Measurements from ENCODE around the gene FHL1. TPM values are rescaled to one million over a fixed set of nuclear protein-coding genes. Genes with fewer than 3 reads are reported as not detected.
A peak's percentile ranks its signal among the peaks of the same experiment; 100 is the strongest.

FHL1 gene
- total and polyA plus RNA-seq, 9 donors, result 62.0 to 508 (median 98.5) TPM

- Histone ChIP-seq H3K4me1 (ENCODE audit: insufficient read depth) (no peaks in the 10 kb centered on the region), H3K27me3 (no peaks in the 10 kb centered on the region), H3K27ac (peak within 1 kb of the TSS; percentile 77 to 88), H3K4me3 (peak within 1 kb of the TSS; percentile 82), H3K9me3 (no peaks in the 10 kb centered on the region), H3K36me3 (no peaks in the 10 kb centered on the region)
- TF ChIP-seq CTCF (IDR thresholded peaks at IDR 0.05), result no peak
- WGBS, 3 donors, result 26 to 31% (median 31%) methylated on average over 17 to 73 of the region's 73 CpGs
- peak; percentile 52 to 71 (median 64) for DNase-seq
- intact Hi-C loops (cut with DNase I), result no loop called here
These were observed 104.0 kb downstream of the FHL1 start, which contains the start of gene MAP7D3 for GRCh38 chrX:136251041-136251991. MAP7D3 (minus strand) TSS chrX:136251400; CDS start chrX:136251358, 42 bp downstream.

GRCh38 chrX:136255541-136255940 is 108.2 kb downstream of the FHL1 start:
- DNase-seq, result peak in 1 of 5 donors; percentile 41
- whole genome bisulfite sequencing, 3 donors, result 24 to 32% (median 25%) methylated on average over 5 of the region's 5 CpGs
- H3K4me1 ChIP-seq (ENCODE audit: insufficient read depth), result peaks cover 4% of the 10 kb centered on the region
- H3K27me3 ChIP-seq, result no peaks in the 10 kb centered on the region
- H3K36me3 ChIP-seq, result no peaks in the 10 kb centered on the region
- H3K9me3 ChIP-seq, result no peaks in the 10 kb centered on the region
- peak overlapping the region in 1 of 2 donors; percentile 8 for H3K27ac ChIP-seq
- TF ChIP-seq POLR2A (IDR thresholded peaks at IDR 0.05) (no peak), EP300 (IDR thresholded peaks at IDR 0.05) (no peak), CTCF (IDR thresholded peaks at IDR 0.05) (no peak)
- H3K4me3 ChIP-seq, result no peak overlapping the region
- intact Hi-C loops (cut with DNase I), result no loop called here

GRCh38 chrX:136256026-136256425 is 108.7 kb downstream of the FHL1 start:
- Histone ChIP-seq H3K36me3 (no peaks in the 10 kb centered on the region), H3K4me3 (no peak overlapping the region), H3K27me3 (no peaks in the 10 kb centered on the region), H3K4me1 (ENCODE audit: insufficient read depth) (peaks cover 4% of the 10 kb centered on the region), H3K9me3 (no peaks in the 10 kb centered on the region), H3K27ac (peak overlapping the region; percentile 8 to 32)
- no peak for DNase-seq
- intact Hi-C loops (cut with DNase I), result no loop called here
- TF ChIP-seq POLR2A (IDR thresholded peaks at IDR 0.05), result no peak
- TF ChIP-seq EP300 (IDR thresholded peaks at IDR 0.05), result no peak
- no peak for TF ChIP-seq CTCF (IDR thresholded peaks at IDR 0.05)
- 34 to 42% (median 34%) methylated on average over 7 of the region's 7 CpGs for WGBS, 3 donors

GRCh38 chrX:136258951-136259350 is 111.6 kb downstream of the FHL1 start:
- intact Hi-C loops (cut with DNase I), result no loop called here
- Histone ChIP-seq H3K36me3 (no peaks in the 10 kb centered on the region), H3K9me3 (no peaks in the 10 kb centered on the region), H3K4me3 (no peak overlapping the region), H3K4me1 (ENCODE audit: insufficient read depth) (peaks cover 7% of the 10 kb centered on the region), H3K27ac (peak overlapping the region in 1 of 2 donors; percentile 56), H3K27me3 (no peaks in the 10 kb centered on the region)
- DNase-seq, result no peak
- TF ChIP-seq CTCF (IDR thresholded peaks at IDR 0.05) (no peak), EP300 (IDR thresholded peaks at IDR 0.05) (no peak), POLR2A (IDR thresholded peaks at IDR 0.05) (no peak)
- WGBS, 3 donors, result 54 to 77% (median 56%) methylated on average over 1 of the region's 1 CpG

Measured in ovary (tissue), 9 donors.